RWPE1 (cell line): Measurements from ENCODE around the gene EPHB1.

Experiments used
- CTCF ChIA-PET: fragments of 350-600 bp; sonication (Branson Sonifier 250); formaldehyde crosslinking; extraction: SDS; loops from one replicate; lab custom pipeline; 2021; lab: Yijun Ruan, JAX
- POLR2A ChIA-PET: fragments of 400-600 bp; formaldehyde crosslinking; extraction: SDS; loops from one replicate; lab custom pipeline; 2020; ENCODE audit warnings: antibody characterized with exemption; ENCODE audit not compliant: low non-redundant PET; lab: Yijun Ruan, JAX
- DNase-seq: peaks from one replicate; pipeline ENCODE4 v3.0.0; 2012; ENCODE audit warnings: low spot score
- H3K27ac ChIP-seq: fragments of 450-650 bp; 2 replicates; pipeline ENCODE4 v1.5.1; 2017
- TF ChIP-seq, protein P1 (sequence below): fragments of 450-650 bp; conservative IDR thresholded peaks from 2 replicates; pipeline ENCODE4 v1.5.1; 2017; ENCODE audit warnings: low read depth, mild to moderate bottlenecking

Gene EPHB1

DNA sequence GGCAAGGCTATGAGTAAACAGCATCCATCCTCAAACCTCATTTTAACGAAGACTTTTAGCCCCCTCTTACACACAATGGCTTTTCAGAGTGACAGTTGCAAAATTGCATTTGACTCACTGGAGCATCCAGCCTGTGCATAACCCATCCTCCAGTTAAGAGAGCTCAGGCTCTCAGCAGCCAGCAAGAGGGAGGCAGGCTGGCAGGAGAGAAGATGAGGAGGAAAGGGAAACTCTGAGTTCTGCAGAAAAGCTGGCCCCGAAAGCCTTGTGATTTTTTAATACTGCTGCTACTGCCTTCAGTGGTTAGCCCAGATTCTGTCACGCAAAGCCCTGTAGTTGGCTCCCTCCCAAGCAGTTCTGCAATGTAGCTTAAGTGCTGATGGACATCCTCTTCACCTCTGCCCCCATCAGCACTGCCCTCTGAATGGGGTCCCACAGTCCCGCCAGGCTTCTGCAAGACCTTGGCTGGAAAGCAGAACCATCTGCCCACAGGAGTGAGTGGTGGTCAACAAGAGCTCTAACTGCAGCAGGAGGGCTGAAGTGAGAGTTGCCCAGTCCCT lies 371.3 kb downstream of the EPHB1 start:
- ChIA-PET POLR2A (no interaction called here), CTCF (no interaction called here)
- no peak for DNase-seq
- no peak overlapping the region for H3K27ac ChIP-seq
- TF ChIP-seq, protein P1, sequence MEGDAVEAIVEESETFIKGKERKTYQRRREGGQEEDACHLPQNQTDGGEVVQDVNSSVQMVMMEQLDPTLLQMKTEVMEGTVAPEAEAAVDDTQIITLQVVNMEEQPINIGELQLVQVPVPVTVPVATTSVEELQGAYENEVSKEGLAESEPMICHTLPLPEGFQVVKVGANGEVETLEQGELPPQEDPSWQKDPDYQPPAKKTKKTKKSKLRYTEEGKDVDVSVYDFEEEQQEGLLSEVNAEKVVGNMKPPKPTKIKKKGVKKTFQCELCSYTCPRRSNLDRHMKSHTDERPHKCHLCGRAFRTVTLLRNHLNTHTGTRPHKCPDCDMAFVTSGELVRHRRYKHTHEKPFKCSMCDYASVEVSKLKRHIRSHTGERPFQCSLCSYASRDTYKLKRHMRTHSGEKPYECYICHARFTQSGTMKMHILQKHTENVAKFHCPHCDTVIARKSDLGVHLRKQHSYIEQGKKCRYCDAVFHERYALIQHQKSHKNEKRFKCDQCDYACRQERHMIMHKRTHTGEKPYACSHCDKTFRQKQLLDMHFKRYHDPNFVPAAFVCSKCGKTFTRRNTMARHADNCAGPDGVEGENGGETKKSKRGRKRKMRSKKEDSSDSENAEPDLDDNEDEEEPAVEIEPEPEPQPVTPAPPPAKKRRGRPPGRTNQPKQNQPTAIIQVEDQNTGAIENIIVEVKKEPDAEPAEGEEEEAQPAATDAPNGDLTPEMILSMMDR: no peak

DNA sequence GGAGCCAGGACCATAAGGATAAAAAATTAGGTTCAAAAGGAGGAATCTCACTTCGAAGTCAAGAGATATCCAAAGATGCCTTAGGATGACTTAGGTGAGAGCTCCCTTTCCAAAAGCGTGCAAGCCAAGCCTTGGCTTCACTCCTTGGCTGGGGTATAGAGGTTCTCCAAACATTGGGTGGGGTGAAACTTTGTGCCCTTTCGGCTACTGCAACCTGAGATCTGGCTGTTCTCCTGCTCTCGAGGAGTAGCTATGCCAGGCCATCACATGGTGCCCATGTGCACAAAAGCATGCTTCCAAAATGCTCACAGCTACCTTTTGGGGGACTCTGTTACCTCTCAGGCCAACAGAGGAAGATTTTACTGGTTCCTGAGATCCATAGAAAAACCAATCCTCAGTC lies 373.8 kb downstream of the EPHB1 start:
- DNase-seq: no peak
- ChIA-PET POLR2A (no interaction called here), CTCF (no interaction called here)
- TF ChIP-seq, protein P1: no peak
- H3K27ac ChIP-seq: no peak overlapping the region

DNA sequence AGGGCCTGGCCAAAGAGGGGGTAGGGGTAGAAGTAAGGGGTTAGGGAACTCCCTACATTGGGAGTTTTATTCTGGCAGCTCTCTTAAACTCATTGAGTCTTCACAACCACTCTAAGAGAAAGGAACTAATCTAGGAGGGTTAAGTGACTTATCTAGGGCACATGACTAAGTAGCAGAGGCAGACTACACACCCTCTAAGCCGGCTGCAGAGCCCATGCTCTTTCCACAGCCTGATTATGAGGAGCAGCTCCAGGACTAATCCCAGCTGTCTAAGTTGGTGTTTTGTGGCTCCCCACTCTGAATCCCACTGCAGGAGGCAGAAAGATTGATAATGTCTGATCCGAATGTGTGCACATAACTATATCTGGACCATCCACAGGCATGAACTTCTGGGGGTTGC lies 374.6 kb downstream of the EPHB1 start:
- DNase-seq: no peak
- TF ChIP-seq, protein P1: no peak
- H3K27ac ChIP-seq: no peak overlapping the region
- POLR2A ChIA-PET: no interaction called here
- CTCF ChIA-PET: no interaction called here

DNA sequence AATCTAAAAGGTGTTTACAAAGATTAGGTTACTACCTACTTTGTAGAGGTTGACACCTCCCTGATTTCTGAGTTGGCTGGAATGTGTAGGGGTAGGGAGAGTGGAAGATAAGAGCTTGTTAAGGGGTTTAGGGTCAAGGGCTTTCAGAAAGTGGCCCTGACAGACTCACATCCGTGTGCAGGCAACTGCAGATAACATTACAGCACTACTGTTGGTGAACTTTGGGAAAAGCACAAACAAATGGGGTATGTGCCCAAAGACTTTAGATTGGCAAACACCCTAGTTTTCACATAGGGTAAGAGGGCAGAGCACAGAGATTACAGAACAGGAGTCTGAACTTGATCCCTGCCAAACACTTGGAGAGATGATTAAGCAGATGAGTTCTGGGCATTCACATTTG lies 375.7 kb downstream of the EPHB1 start:
- no peak for DNase-seq
- TF ChIP-seq, protein P1: no peak
- POLR2A ChIA-PET: no interaction called here
- CTCF ChIA-PET: no interaction called here
- no peak overlapping the region for H3K27ac ChIP-seq

DNA sequence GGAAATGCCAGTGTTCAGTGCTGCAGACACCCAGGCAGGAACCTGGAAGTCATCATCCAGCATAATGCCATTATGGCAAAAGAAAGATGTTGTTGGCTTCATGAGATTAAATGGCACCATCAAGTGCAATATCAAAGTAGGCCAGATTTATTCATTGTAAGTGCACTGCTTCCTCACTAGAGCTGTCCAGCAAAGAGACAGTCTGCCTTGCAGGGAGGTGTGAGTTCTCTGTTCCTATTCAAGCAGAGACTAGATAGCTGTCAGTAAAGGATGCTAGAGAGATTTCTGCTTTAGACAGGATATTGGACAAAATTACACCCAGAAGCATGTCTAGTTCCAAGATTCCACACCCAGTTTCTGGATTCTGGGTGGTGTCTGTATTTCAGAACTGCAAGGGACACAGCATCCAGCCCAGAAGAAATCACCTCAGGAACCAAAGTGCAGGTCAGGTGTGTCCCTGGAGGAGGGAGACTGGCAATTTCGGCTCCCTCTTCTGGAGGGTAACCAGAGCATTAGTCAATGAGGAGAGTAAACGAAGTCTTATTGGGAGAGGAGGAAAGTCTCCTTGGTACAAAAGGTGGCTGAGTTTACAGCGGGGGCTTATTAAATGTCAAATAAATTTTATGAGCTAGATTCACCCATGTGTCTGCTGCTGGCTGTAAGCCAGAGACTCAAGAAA lies 377.3 kb downstream of the EPHB1 start:
- CTCF ChIA-PET: no interaction called here
- no peak overlapping the region for H3K27ac ChIP-seq
- POLR2A ChIA-PET: no interaction called here
- no peak for DNase-seq
- TF ChIP-seq, protein P1: no peak

DNA sequence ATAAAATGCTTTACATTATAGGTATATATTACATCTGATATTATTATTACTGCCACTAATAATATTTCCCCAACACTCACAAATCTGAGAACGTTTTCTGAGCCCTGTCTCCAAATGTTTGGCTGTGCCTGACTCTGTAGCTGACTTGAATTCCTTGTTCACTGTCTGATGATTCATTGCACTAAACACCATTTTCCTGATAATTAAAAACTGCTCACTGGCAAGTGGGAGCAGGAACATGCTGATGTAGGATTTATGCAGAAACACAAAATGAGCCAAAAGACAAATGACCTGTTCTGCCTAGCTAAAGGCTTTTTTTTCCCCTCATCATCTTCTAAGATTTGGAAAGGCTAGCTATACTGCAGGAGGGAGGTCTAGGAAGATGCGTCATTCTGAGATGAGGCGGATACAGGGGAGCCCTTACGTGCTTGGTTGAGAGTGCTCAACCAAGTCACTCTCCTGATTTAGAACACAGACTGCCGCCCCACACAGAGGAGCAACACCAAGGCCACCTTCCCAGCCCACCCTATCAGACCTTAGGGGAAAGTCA lies 380.7 kb downstream of the EPHB1 start:
- CTCF ChIA-PET: no interaction called here
- H3K27ac ChIP-seq: no peak overlapping the region
- TF ChIP-seq, protein P1: no peak
- no peak for DNase-seq
- POLR2A ChIA-PET: no interaction called here
